ENCODE data around the gene SCART1. TPM values are rescaled to one million over a fixed set of nuclear protein-coding genes. Genes with fewer than 3 reads are reported as not detected.
A peak's percentile ranks its signal among the peaks of the same experiment; 100 is the strongest.

The SCART1 gene
- total and polyA plus RNA-seq, 2 of the 4 experiments (the other 2 are of a cell fraction): 0.54 to 2.1 TPM

GRCh38 chr10:133453516-133454203 lies at the start of gene SCART1 (continued):
- no peak for TF ChIP-seq ELK1 (IDR thresholded peaks at IDR 0.05; ENCODE audit: borderline replicate concordance, low read depth, low read length)

DNA sequence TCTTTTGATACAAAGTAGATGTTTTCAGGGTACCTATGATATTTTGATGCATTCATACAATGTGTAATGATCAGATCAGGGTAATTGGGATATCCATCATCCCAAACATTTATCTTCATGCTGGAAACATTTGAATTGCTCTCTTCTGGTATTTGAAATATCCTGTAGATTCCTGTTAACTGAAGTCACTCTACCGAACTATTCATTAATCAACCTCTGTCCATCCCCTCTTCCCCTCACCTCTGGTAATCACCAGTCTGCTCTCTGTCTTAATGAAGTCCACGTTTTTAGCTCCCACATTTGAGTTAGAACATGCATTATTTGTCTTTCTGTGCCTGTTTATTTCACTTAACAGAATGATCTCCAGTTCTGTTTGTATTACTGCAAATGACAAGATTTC lies 48.5 kb upstream of the SCART1 start:
- no peak overlapping the region for H4K8ac ChIP-seq (ENCODE audit: low read depth in 2 of 2, low read length in 2 of 2)
- WGBS, 2 experiments (ENCODE audit: extremely low coverage in 2 of 2, insufficient read length in 1 of 2): 0% methylated on average over 1 of the region's 2 CpGs; no CpG with 5 or more reads in 1 of the 2 experiments
- ATAC-seq (ENCODE audit: low read depth) (peak; percentile 63), DNase-seq (no peak)
- no peak overlapping the region for H2BK120ac ChIP-seq (ENCODE audit: low read depth, low read length)
- no peak overlapping the region for H2BK15ac ChIP-seq (ENCODE audit: low read depth, low read length)
- H3K36me3 ChIP-seq (ENCODE audit: control insufficient read depth, insufficient read depth, low read length): peaks cover 44% of the 10 kb centered on the region
- no peak overlapping the region for H4K5ac ChIP-seq (ENCODE audit: low read depth, low read length)
- H2AFZ ChIP-seq (replicated peaks; ENCODE audit: low read length, poor library complexity): no peak overlapping the region
- H3K4me2 ChIP-seq (ENCODE audit: low read depth, low read length): peak overlapping the region; percentile 20; the same call in 1 of the 2 replicates
- ChIA-PET POLR2A (ENCODE audit: unreplicated experiment) (no interaction called here), CTCF (no interaction called here)
- TF ChIP-seq SMC3 (IDR thresholded peaks at IDR 0.05; ENCODE audit: low read depth, low read length) (no peak), BHLHE40 (IDR thresholded peaks at IDR 0.05; ENCODE audit: low read depth, low read length) (no peak), MXI1 (IDR thresholded peaks at IDR 0.05; ENCODE audit: borderline replicate concordance, low read depth, low read length) (no peak), RCOR1 (IDR thresholded peaks at IDR 0.05; ENCODE audit: insufficient replicate concordance, low read length) (no peak)
- intact Hi-C loops (cut with micrococcal nuclease) (no loop called here), dilution Hi-C loops (cut with HindIII; ENCODE audit: low sequenced_read_pairs, unreplicated experiment) (no loop called here), in situ Hi-C loops (cut with MboI; ENCODE audit: low sequenced_read_pairs) (no loop called here)
- no TSS peak for BruUV-seq (replicated peaks)
- no peaks in the 10 kb centered on the region for H3K9me3 ChIP-seq (ENCODE audit: control insufficient read depth, insufficient read depth, low read length)
- peaks cover 4% of the 10 kb centered on the region; the same call in 1 of the 2 replicates for H3K4me1 ChIP-seq (ENCODE audit: control insufficient read depth, insufficient read depth, low read length)
- H2AK9ac ChIP-seq (replicated peaks; ENCODE audit: low read depth, low read length, poor library complexity): no peak overlapping the region
- no peak overlapping the region for H3K27ac ChIP-seq (ENCODE audit: insufficient read depth, low read length)
- no peak overlapping the region for H3K9ac ChIP-seq (ENCODE audit: low read depth, low read length)
- H3K23ac ChIP-seq (ENCODE audit: low read depth, low read length): no peak overlapping the region
- no peak overlapping the region for H2BK5ac ChIP-seq (ENCODE audit: low read depth, low read length, poor library complexity, severe bottlenecking)
- no peak overlapping the region for H2AK5ac ChIP-seq (ENCODE audit: low read depth, low read length)
- no peak overlapping the region for H3K56ac ChIP-seq (ENCODE audit: extremely low read depth, insufficient read depth, low read length)
- H4K91ac ChIP-seq (ENCODE audit: insufficient read depth, low read depth, low read length): no peak overlapping the region
- no peak overlapping the region for H3K4me3 ChIP-seq (ENCODE audit: insufficient read depth, low read depth, low read length)
- no peak overlapping the region for H3K18ac ChIP-seq (ENCODE audit: low read depth, low read length)
- no peak overlapping the region for H2BK20ac ChIP-seq (ENCODE audit: low read depth, low read length)
- peaks cover 24 to 45% of the 10 kb centered on the region in 2 experiments for H3K79me1 ChIP-seq (ENCODE audit: low read depth in 1 of 2, low read length in 2 of 2)
- H3K4ac ChIP-seq (ENCODE audit: low read depth, low read length): 0 out of 2 replicates have a peak overlapping the region, but pooled peaks have one; percentile 1
- H3K14ac ChIP-seq (replicated peaks; ENCODE audit: low read depth, low read length): no peak overlapping the region
- peaks cover 8% of the 10 kb centered on the region for H4K20me1 ChIP-seq (ENCODE audit: insufficient read depth, low read length)
- H3K9me1 ChIP-seq (ENCODE audit: insufficient read depth, low read length): peaks cover 6% of the 10 kb centered on the region; the same call in 1 of the 2 replicates
- no peaks in the 10 kb centered on the region for H3K27me3 ChIP-seq (ENCODE audit: control insufficient read depth, insufficient read depth, low read length)
